Activated CD4-positive, alpha-beta T cell treated with anti-CD3 and anti-CD28 coated beads for 4 hours (primary cell): ENCODE results near the gene TTF1.
A peak's percentile ranks its signal among the peaks of the same experiment; 100 is the strongest.

Experiments used
- DNase-seq, 2 donors: peaks; one replicate each; pipeline ENCODE4 v3.0.0-alpha.2; 2020

TTF1 gene

GRCh38 chr9:132356324-132356924 lies 50.2 kb downstream of the TTF1 start:
- no peak for DNase-seq

GRCh38 chr9:132354637-132355355 lies 51.8 kb downstream of the TTF1 start, which contains the start of gene SETX:
TSS of gene SETX (minus strand) at chr9:132354986. CDS start at chr9:132349428, 5,558 bp downstream.
- DNase-seq = peak; percentile 96 to 97

DNA sequence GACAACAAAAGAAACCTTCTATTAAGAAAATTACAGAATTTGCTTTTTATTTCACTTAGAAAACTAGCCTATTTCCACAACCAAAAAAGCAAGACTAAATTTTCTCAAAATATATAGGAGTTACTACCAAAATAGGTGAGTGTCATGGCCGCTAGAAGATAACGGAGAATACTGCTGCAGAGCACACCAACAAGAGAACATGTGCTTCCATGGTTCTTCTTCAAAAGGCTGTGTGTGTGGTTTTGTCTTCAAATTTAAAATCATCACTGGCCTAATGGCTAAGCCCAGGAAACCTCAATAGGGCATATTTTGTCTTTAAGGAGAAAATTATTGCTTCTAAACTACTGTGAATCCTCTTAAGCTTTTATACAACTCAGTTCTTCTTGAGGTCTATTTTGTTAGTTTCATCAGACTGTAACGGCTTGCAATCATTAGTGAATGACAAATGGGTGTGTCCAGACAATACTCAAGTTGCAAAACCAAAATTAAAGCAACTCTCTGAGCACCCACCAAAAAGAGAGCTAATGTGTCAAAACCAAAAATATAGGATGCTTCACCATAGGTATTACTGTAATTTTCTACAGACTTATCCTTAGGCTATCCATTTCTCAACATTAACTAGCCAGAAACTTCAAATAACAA lies 55.1 kb downstream of the TTF1 start:
- DNase-seq = no peak

GRCh38 chr9:132350861-132351315 lies 55.8 kb downstream of the TTF1 start:
- peak; percentile 16 to 28 for DNase-seq

DNA sequence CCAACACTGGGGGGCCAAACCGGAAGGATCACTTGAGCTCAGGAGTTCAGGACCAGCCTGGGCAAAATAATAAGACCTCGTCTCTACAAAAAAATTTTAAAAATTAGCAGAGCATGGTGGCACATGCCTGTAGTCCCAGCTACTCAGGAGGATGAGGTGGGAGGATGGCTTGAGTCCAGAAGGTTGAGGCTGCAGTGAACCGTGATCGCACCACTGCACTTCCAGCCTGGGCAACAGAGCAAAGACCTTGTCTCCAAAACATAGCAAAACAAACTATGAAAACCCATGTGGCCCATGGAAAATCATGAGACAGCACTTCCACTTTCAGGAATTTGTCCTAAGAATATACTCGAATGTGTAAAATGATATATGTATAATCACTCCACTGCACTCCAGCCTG lies 58.0 kb downstream of the TTF1 start:
- DNase-seq = no peak

DNA sequence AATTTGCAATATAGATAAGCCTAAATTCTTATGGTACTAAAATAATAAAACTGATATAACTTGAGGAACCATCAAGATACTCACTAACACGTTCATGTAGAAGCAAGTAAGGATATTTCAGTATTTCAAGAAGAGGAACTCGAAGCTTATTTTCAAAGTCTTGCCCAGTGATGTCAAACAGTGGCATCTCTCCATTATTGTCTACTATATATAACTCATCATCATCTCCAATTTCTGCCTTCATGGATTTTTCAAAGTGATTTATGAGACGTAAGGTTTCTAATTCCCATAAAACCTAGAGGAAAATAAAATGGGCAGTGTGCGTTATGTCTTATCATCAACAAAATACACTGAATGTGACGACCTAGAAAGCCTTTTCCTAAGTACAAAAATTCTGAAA lies 60.5 kb downstream of the TTF1 start:
- DNase-seq = no peak

DNA sequence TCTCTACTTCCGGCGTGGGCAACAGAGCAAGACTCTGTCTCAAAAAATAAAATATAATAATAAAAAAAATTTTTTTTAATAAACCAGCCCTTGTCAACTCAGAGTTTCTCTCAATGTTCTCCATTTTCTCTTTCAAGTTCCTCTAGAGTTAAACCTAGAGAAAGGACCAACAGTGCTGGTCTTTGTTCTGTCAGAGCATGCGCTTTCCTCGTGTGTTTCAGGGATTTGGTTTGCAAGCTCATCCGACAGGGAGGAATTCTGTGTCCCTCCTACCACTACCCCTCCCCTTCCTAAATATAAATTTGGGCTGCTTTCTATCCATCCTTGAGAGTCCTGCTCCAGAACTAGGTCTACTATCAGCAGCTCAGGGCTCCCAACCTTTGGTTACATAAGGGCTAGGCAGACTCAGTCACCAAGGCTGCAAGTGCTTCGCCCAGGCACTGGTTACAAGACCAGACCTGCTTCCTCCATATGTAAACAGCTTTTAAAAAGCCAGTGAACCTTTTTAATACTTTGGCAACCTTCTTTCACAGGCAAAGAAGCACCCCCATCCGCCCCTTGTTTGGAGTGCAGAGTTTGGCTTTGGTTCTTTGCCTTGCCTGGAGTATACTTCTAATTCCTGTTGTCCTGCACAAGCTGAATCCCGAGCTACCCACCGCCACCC lies 65.3 kb downstream of the TTF1 start:
- DNase-seq = no peak

DNA sequence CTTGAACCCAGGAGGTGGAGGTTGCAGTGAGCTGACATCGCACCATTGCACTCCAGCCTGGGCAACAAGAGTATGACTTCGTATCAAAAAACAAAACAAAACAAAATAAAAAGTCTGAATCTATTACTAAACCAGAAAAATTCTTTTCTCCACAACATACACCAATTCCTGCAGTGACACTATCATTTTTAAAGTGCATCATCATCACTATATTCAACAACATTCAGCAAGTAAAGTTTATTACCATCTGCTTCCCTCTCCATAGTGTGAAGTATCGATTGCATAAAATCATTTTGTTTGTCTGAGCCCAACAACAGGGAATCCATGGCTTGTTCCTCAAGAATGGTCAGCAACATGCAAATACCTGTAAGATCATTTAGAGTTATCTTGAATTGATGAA lies 72.3 kb downstream of the TTF1 start:
- DNase-seq = no peak

GRCh38 chr9:132333556-132333955 lies 73.1 kb downstream of the TTF1 start:
- no peak for DNase-seq

- no peak for DNase-seq
These were observed 78.1 kb downstream of the TTF1 start for GRCh38 chr9:132328580-132328979.

GRCh38 chr9:132327537-132327936 lies 79.1 kb downstream of the TTF1 start:
- DNase-seq = no peak
